DND-41 (cell line): ENCODE data around the gene C6orf15.

Source experiments
- ATAC-seq: fragments of 200-7000 bp; cut with Tn5 transposase; 3 replicates; pipeline ENCODE4 v1.9.1; 2021; ENCODE audit warnings: low read depth; ENCODE audit not compliant: insufficient read depth
- DNase-seq: peaks from one replicate; pipeline ENCODE4 v3.0.0-alpha.2; 2020
- H2AFZ ChIP-seq: 2 replicates; pipeline ENCODE4 v1.6.0; 2012; ENCODE audit warnings: low read depth, low read length
- H3K27ac ChIP-seq: 2 replicates; pipeline ENCODE4 v1.5.1; 2012; ENCODE audit warnings: low read length, inconsistent platforms
- H3K27me3 ChIP-seq: fragments of 200-600 bp; sonication (generic); 2 replicates; pipeline ENCODE4 v1.6.0; 2012; ENCODE audit warnings: low read length, mild to moderate bottlenecking, inconsistent platforms; ENCODE audit not compliant: insufficient read depth, poor library complexity
- H3K36me3 ChIP-seq: 2 replicates; pipeline ENCODE4 v1.5.1; 2012; ENCODE audit warnings: low read length, inconsistent platforms; ENCODE audit not compliant: insufficient read depth
- H3K4me1 ChIP-seq: 2 replicates; pipeline ENCODE4 v1.5.1; 2012; ENCODE audit warnings: mild to moderate bottlenecking, low read length; ENCODE audit not compliant: insufficient read depth
- H3K4me2 ChIP-seq: 2 replicates; pipeline ENCODE4 v1.6.0; 2012; ENCODE audit warnings: mild to moderate bottlenecking, moderate library complexity, low read length, inconsistent platforms; ENCODE audit not compliant: insufficient read depth
- H3K4me3 ChIP-seq, 2 experiments: fragments of 200-600 bp in 1 of 2; shearing (Covaris generic) in 1 of 2; 2 replicates each; pipeline ENCODE4 v1.5.1; 2012 to 2016; ENCODE audit warnings: inconsistent platforms in 2 of 2, low read length in 2 of 2, mild to moderate bottlenecking in 2 of 2, low read depth in 1 of 2, moderate library complexity in 1 of 2
- H3K79me2 ChIP-seq: 2 replicates; pipeline ENCODE4 v1.6.0; 2012; ENCODE audit warnings: low read length, inconsistent platforms; ENCODE audit not compliant: insufficient read depth
- H3K9ac ChIP-seq: 2 replicates; pipeline ENCODE4 v1.6.0; 2012; ENCODE audit warnings: low read depth, mild to moderate bottlenecking, inconsistent platforms, low read length, moderate library complexity
- H3K9me3 ChIP-seq: 2 replicates; pipeline ENCODE4 v1.5.1; 2012; ENCODE audit warnings: low read length, moderate library complexity, mild to moderate bottlenecking, inconsistent platforms; ENCODE audit not compliant: insufficient read depth, severe bottlenecking
- H4K20me1 ChIP-seq: 2 replicates; pipeline ENCODE4 v1.6.0; 2012; ENCODE audit warnings: low read length; ENCODE audit not compliant: insufficient read depth
- EZH2 ChIP-seq: IDR thresholded peaks from 3 replicates; pipeline ENCODE4 v1.6.1; 2012; ENCODE audit warnings: borderline replicate concordance, low read depth, mild to moderate bottlenecking, moderate library complexity, low read length, inconsistent platforms; ENCODE audit not compliant: severe bottlenecking
- TF ChIP-seq, protein P1 (sequence below): IDR thresholded peaks from 2 replicates; pipeline ENCODE4 v1.5.1; 2012; ENCODE audit warnings: borderline replicate concordance, low read length, moderate library complexity, mild to moderate bottlenecking; ENCODE audit not compliant: poor library complexity, severe bottlenecking; ENCODE audit errors: extremely low read depth

The C6orf15 gene

DNA sequence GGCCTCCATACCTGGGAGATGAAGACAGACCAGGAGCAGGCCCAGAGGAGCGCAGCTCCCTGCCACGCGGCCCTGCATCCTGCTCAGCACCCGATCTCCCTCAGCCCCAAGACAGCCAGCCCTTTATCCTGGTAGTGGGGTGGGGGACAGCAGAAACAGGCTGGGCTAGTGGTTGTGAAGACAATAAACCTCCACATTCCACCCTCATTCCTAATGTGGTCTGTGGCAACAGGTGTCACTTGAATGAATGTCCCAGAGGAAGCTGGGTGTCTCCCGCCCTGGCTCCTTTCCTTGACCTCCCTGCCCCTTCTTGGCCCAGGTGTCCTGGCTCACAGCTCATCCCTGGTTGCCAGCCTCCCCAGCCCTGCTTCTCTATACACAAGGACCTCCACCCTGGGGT lies at the start of gene C6orf15:
Gene C6orf15, minus strand, starts transcription at position 98 of the 400 bp plus-strand sequence. Its CDS starts 20 bp downstream, at position 78.
- no peaks in the 10 kb centered on the region for H3K36me3 ChIP-seq
- no peak within 1 kb of the TSS for H3K27ac ChIP-seq

DNA sequence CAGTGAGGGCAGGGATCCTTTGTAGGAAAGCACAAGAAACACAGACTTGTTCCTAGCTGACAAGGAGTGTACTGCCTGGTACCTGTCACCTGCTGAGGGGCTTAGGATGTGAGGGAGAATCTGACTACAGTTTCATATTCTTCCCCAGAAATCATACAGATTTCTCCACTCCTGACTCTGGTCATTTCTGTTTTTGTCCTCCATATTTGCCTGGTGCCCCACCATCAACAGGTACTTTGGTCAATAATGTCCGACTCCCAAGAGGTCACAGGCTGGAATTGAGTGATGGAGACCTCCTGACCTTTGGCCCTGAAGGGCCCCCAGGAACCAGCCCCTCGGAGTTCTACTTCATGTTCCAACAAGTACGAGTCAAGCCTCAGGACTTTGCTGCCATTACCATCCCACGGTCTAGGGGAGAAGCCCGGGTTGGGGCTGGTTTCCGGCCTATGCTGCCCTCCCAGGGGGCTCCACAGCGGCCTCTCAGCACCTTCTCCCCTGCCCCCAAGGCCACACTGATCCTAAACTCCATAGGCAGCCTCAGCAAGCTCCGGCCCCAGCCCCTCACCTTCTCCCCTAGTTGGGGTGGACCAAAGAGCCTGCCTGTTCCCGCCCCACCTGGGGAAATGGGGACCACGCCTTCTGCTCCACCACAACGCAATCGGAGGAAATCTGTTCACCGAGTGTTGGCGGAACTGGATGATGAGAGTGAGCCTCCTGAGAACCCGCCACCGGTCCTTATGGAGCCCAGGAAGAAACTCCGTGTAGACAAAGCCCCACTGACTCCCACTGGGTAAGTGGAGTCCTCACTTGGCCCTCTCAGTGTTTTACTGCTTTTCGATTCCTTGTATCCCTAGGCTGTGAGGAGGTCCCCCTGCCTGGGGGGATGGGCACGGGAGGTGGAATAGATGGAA lies 49.1 kb upstream of the C6orf15 start:
- H4K20me1 ChIP-seq = peaks cover 26% of the 10 kb centered on the region
- H2AFZ ChIP-seq = no peak overlapping the region
- H3K4me3 ChIP-seq = no peak overlapping the region
- no peaks in the 10 kb centered on the region for H3K9me3 ChIP-seq
- H3K27ac ChIP-seq = no peak overlapping the region
- peaks cover 53% of the 10 kb centered on the region for H3K4me1 ChIP-seq
- no peak for TF ChIP-seq EZH2
- TF ChIP-seq, protein P1, sequence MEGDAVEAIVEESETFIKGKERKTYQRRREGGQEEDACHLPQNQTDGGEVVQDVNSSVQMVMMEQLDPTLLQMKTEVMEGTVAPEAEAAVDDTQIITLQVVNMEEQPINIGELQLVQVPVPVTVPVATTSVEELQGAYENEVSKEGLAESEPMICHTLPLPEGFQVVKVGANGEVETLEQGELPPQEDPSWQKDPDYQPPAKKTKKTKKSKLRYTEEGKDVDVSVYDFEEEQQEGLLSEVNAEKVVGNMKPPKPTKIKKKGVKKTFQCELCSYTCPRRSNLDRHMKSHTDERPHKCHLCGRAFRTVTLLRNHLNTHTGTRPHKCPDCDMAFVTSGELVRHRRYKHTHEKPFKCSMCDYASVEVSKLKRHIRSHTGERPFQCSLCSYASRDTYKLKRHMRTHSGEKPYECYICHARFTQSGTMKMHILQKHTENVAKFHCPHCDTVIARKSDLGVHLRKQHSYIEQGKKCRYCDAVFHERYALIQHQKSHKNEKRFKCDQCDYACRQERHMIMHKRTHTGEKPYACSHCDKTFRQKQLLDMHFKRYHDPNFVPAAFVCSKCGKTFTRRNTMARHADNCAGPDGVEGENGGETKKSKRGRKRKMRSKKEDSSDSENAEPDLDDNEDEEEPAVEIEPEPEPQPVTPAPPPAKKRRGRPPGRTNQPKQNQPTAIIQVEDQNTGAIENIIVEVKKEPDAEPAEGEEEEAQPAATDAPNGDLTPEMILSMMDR = no peak
- H3K79me2 ChIP-seq = peaks cover 59% of the 10 kb centered on the region
- peaks cover 59% of the 10 kb centered on the region for H3K36me3 ChIP-seq
- H3K4me2 ChIP-seq = peak overlapping the region; percentile 75
- no peak for DNase-seq
- ATAC-seq = no peak
- no peak overlapping the region for H3K9ac ChIP-seq
- H3K27me3 ChIP-seq = no peaks in the 10 kb centered on the region

More for the DNA sequence above, at the start of gene C6orf15:
- TF ChIP-seq, protein P1 = no peak
- no peak for TF ChIP-seq EZH2
- Histone ChIP-seq H3K79me2 (no peaks in the 10 kb centered on the region), H3K9me3 (no peaks in the 10 kb centered on the region), H3K4me3 (no peak within 1 kb of the TSS), H3K4me1 (no peaks in the 10 kb centered on the region), H2AFZ (no peak within 1 kb of the TSS), H3K4me2 (no peak within 1 kb of the TSS), H3K27me3 (peaks cover 54% of the 10 kb centered on the region), H3K9ac (no peak within 1 kb of the TSS), H4K20me1 (no peaks in the 10 kb centered on the region)
- DNase-seq (no peak), ATAC-seq (no peak)

DNA sequence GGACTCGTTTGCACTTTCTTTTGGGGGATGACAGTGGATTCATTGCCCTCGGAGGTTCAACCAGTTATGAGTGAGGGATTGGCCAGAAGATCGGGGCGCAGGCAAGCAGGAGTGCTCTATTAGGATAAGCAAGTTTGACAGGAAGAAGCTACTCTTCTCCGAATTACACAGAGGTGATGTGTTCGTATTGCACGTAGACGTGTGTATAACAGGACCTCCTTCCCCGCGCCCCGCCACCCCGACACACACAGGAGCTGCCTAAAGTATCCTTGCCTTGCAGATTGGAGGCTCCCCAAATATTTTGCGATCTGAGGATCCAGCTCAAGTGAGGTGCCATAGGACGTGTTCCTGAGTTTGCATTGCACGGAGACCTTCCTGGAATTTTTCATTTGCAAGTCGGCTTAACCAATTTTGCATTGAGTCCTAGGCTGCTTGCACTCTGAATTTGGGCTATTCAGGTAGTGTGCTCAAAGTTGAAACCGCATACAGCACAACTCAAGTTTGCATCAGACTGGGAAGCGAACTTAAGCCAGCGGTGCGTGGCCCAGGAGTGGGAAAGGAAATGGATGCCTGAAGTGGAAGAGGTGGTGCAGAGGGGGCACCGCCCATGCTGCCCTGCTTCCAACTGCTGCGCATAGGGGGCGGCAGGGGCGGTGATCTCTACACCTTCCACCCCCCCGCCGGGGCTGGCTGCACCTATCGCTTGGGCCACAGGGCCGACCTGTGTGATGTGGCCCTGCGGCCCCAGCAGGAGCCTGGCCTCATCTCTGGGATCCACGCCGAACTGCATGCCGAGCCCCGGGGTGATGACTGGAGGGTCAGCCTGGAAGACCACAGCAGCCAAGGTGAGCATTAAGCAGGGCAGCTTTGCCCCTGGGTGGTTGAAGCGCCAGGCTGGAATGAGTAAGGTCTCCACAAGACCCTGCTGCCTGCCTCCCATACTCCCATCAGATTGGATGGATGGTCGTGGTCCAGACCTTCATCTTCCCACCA lies 46.8 kb upstream of the C6orf15 start:
- peak overlapping the region; percentile 83 for H3K27ac ChIP-seq
- H3K36me3 ChIP-seq = peaks cover 70% of the 10 kb centered on the region

More for the DNA sequence above, 46.8 kb upstream of the C6orf15 start:
- peak; percentile 65 for DNase-seq
- peaks cover 59% of the 10 kb centered on the region for H3K79me2 ChIP-seq
- peak overlapping the region; percentile 60 to 85 for H3K4me3 ChIP-seq
- H3K4me2 ChIP-seq = peak overlapping the region; percentile 75
- H4K20me1 ChIP-seq = peaks cover 22% of the 10 kb centered on the region
- peaks cover 57% of the 10 kb centered on the region for H3K4me1 ChIP-seq
- no peaks in the 10 kb centered on the region for H3K27me3 ChIP-seq
- TF ChIP-seq, protein P1 = peak; percentile 48
- no peak for TF ChIP-seq EZH2
- ATAC-seq = peak; percentile 30
- H3K9ac ChIP-seq = peak overlapping the region; percentile 73
- H2AFZ ChIP-seq = peak overlapping the region; percentile 83
- no peaks in the 10 kb centered on the region for H3K9me3 ChIP-seq
